Stimulated activated effector memory CD8-positive, alpha-beta T cell treated with anti-CD3 and anti-CD28 coated beads, Interleukin-12 subunit alpha, Interleukin-12 subunit beta, amount 100 ng/mL, for 72 hours (primary cell): ENCODE measurements around the gene RNF144A.

Experiments used
- ATAC-seq: fragments of 150-1000 bp; cut with Tn5 transposase; 2 replicates; pipeline ENCODE4 v1.10.0; 2021
- DNase-seq, 2 donors: peaks; one replicate each; pipeline ENCODE4 v3.0.0; 2021 to 2022; ENCODE audit warnings: low spot score in 2 of 2
- H3K27ac Mint-ChIP-seq: one replicate; pipeline ENCODE4 v1.8.0; 2022; ENCODE audit warnings: mild to moderate bottlenecking, mixed read lengths
- H3K36me3 Mint-ChIP-seq: one replicate; pipeline ENCODE4 v1.8.0; 2022; ENCODE audit warnings: mild to moderate bottlenecking, mixed read lengths
- H3K4me1 Mint-ChIP-seq: one replicate; pipeline ENCODE4 v1.8.0; 2022; ENCODE audit warnings: mixed read lengths
- H3K4me3 Mint-ChIP-seq: one replicate; pipeline ENCODE4 v1.8.0; 2022; ENCODE audit warnings: mild to moderate bottlenecking, mixed read lengths
- H3K9me3 Mint-ChIP-seq: one replicate; pipeline ENCODE4 v1.8.0; 2022; ENCODE audit warnings: mixed read lengths

The RNF144A gene

GRCh38 chr2:6960659-6961058 lies 43.4 kb downstream of the RNF144A start:
- no peak for ATAC-seq
- no peak for DNase-seq
- no peak overlapping the region for H3K27ac Mint-ChIP-seq

DNA sequence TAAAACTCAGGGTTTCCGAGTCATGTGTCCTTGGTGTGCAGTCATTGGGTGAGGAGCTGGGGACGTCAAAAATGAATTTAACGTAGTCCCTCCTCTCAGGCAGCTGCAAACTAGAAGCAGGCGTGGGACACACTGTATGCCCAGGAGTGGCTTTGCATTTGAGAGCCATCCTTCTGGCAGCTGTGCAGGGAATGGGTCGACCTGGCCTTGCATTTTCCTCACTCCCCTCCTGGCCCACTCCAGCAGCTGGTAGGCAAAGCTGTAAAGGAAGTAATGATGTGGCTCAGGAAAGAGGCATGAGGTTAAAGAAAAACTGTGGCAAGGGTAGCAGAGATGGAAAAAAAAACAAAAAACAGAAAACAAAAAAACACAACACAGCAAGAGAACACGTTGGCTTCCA lies 46.5 kb downstream of the RNF144A start:
- no peak overlapping the region for H3K27ac Mint-ChIP-seq
- H3K9me3 Mint-ChIP-seq = no peaks in the 10 kb centered on the region
- no peaks in the 10 kb centered on the region for H3K36me3 Mint-ChIP-seq
- H3K4me3 Mint-ChIP-seq = no peak overlapping the region
- ATAC-seq = no peak
- DNase-seq = peak in 1 of 2 donors; percentile 36
- H3K4me1 Mint-ChIP-seq = peaks cover 38% of the 10 kb centered on the region

More at GRCh38 chr2:6960659-6961058, 43.4 kb downstream of the RNF144A start:
- H3K9me3 Mint-ChIP-seq = no peaks in the 10 kb centered on the region
- H3K36me3 Mint-ChIP-seq = no peaks in the 10 kb centered on the region
- H3K4me3 Mint-ChIP-seq = no peak overlapping the region
- peaks cover 38% of the 10 kb centered on the region for H3K4me1 Mint-ChIP-seq

DNA sequence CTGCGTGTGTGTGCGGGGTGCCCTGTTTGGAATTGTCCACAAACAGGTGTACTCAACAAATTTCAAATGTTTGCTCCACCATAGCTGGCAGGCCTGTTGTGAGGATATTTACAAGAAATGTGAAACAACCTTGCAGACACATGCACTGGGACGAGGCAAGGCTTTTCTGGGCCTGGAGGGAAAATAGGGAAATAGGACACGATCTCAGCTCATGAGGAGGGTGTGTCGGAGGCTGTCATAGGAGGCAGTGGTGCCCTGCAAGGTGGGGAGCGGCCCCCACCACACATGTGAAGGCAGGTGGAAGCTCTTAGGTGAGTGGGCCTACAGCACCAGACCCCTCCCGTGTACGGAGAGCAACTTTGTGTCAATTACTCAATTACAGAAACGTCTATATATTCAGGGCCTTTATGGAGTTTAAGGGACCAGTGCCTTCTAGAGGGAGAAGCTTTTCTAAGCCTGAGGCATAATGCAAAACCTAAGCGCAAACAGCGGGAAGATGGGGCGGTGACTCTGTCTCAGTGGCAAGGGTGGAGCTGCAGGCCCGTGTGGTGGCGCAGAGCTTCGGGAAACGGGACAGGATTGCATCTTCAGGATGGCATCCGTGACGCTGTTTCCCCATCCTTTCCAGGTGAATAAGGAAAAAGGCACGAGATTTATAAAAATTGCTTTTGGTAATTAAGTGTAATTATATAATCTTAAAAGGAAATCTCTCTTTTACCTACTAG lies 48.0 kb downstream of the RNF144A start:
- DNase-seq = no peak

GRCh38 chr2:6966446-6966940 lies 49.3 kb downstream of the RNF144A start:
- DNase-seq (no peak), ATAC-seq (no peak)
- Mint-ChIP-seq H3K27ac (no peak overlapping the region), H3K36me3 (peaks cover 7% of the 10 kb centered on the region), H3K9me3 (no peaks in the 10 kb centered on the region), H3K4me3 (no peak overlapping the region), H3K4me1 (peaks cover 31% of the 10 kb centered on the region)

More for the DNA sequence above, 48.0 kb downstream of the RNF144A start:
- no peak overlapping the region for H3K27ac Mint-ChIP-seq
- peaks cover 29% of the 10 kb centered on the region for H3K4me1 Mint-ChIP-seq
- no peaks in the 10 kb centered on the region for H3K36me3 Mint-ChIP-seq
- ATAC-seq = no peak
- H3K9me3 Mint-ChIP-seq = no peaks in the 10 kb centered on the region
- H3K4me3 Mint-ChIP-seq = no peak overlapping the region

DNA sequence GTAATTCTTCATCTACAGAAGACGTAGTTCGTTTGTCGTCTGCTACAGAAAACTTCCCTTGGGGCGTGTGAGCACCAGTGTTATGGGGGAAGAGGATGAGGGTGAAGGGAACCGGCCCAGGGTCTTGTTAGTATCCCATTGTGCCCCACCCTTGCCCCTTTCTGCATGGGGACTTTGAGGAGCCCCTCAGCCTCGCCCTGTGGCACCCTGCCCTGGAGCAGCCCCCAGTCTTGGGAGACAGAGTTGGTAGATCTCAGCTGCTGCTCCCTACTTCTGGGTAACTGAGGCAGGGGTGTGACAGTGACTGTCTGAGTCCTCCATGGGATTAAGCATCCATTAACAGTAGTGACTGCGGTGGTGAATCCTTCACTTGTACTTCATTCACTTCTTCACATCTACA lies 50.1 kb downstream of the RNF144A start:
- no peaks in the 10 kb centered on the region for H3K9me3 Mint-ChIP-seq

GRCh38 chr2:6968319-6969100 lies 51.3 kb downstream of the RNF144A start:
- ATAC-seq (no peak), DNase-seq (no peak)
- Mint-ChIP-seq H3K4me3 (no peak overlapping the region), H3K36me3 (peaks cover 17% of the 10 kb centered on the region), H3K9me3 (no peaks in the 10 kb centered on the region), H3K4me1 (peaks cover 28% of the 10 kb centered on the region), H3K27ac (no peak overlapping the region)

More for the DNA sequence above, 50.1 kb downstream of the RNF144A start:
- ATAC-seq (no peak), DNase-seq (no peak)
- H3K4me3 Mint-ChIP-seq = no peak overlapping the region
- peaks cover 31% of the 10 kb centered on the region for H3K4me1 Mint-ChIP-seq
- peaks cover 13% of the 10 kb centered on the region for H3K36me3 Mint-ChIP-seq
- H3K27ac Mint-ChIP-seq = no peak overlapping the region

DNA sequence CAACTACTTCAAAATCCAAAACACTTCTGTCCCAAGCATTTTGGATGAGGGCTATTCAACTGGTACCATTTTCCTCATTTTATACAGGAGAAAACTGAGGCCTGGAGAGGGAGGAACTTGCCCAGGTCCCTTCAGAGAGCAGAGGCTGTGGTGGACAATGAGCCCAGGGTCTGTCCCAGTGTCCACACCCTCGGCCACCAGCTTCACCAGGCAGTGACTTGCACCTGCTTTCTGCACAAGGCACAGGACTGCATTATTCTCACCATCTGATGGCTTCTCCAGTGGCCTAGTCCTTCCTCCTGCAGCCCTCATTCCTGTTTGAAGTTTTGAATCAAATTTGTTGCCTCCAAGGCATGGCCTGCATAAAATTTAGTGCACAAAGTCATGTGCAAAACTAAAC lies 53.3 kb downstream of the RNF144A start:
- H3K4me1 Mint-ChIP-seq = peaks cover 17% of the 10 kb centered on the region
- peaks cover 17% of the 10 kb centered on the region for H3K36me3 Mint-ChIP-seq

GRCh38 chr2:6970976-6971480 lies 53.8 kb downstream of the RNF144A start:
- no peak overlapping the region for H3K27ac Mint-ChIP-seq
- peaks cover 17% of the 10 kb centered on the region for H3K36me3 Mint-ChIP-seq
- no peak for DNase-seq

More for the DNA sequence above, 53.3 kb downstream of the RNF144A start:
- Mint-ChIP-seq H3K4me3 (no peak overlapping the region), H3K9me3 (no peaks in the 10 kb centered on the region), H3K27ac (no peak overlapping the region)
- ATAC-seq (no peak), DNase-seq (no peak)

GRCh38 chr2:6971502-6971901 lies 54.3 kb downstream of the RNF144A start:
- Mint-ChIP-seq H3K9me3 (no peaks in the 10 kb centered on the region), H3K36me3 (peaks cover 17% of the 10 kb centered on the region), H3K4me3 (no peak overlapping the region), H3K4me1 (peaks cover 17% of the 10 kb centered on the region), H3K27ac (no peak overlapping the region)
- ATAC-seq (no peak), DNase-seq (no peak)

More at GRCh38 chr2:6970976-6971480, 53.8 kb downstream of the RNF144A start:
- H3K4me3 Mint-ChIP-seq = no peak overlapping the region
- H3K4me1 Mint-ChIP-seq = peaks cover 17% of the 10 kb centered on the region
- no peak for ATAC-seq
- H3K9me3 Mint-ChIP-seq = no peaks in the 10 kb centered on the region

DNA sequence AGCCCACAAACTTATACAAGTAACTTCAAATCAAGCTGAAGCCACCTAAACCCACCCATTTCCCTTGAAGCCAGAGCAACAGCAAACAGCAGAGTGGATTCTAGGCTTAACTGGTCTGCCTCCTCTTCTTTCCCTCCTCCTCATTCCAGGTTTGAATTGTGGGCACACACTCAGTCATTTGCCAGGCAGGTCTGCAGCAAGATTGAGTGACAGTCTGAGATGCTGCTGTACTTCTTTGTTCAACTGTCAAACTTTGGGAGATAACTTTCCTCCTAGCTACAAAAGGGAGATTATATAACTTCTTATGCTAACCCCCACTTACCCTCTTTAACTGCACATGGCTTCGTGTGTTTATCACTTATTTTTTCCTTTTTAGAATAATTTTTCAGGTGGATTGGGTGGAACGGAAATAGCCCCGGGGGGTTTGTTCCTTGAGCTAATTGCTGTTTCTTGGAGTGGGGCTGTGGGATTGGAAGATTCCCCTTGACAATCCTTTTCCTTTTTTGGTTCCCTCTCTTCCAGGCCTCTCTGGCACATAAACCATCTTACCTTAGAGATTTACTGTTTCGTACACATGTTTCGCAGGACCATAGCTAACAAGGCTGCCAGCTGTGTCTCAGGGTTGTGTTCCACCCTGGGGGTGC lies 55.0 kb downstream of the RNF144A start:
- Mint-ChIP-seq H3K27ac (no peak overlapping the region), H3K36me3 (peaks cover 17% of the 10 kb centered on the region), H3K4me3 (no peak overlapping the region), H3K4me1 (peaks cover 17% of the 10 kb centered on the region), H3K9me3 (no peaks in the 10 kb centered on the region)
- ATAC-seq = no peak
- DNase-seq = no peak

DNA sequence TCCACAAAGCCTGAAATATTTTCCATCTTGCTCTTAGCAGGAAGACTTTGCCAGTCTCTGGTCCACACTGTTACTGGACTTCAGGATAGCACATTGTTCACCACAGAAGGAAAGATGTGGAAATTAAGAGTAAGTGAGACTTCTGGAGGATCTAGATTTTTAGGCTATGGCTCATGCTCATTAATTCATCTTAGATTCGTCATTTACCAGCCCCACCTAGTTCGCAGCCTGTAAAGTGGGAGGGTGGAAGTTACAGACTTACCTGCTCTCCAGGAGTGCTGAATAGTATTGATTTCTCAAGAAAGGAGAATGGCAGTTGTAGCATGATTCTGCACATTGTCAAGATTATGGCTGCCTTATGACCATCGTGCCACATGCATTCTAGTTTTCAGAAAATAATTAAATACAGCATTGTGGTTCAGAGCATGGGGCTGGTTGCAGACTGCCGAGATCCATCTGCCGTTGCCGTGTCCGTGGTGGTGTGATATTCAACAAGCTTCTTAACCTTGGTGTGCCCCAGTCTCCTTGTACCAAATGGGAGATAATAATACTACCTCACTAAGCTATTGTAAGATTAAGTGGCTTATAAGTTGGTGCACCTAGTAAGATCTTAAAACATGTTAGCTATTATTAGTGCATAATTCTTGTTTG lies 56.8 kb downstream of the RNF144A start:
- Mint-ChIP-seq H3K4me1 (peaks cover 14% of the 10 kb centered on the region), H3K9me3 (no peaks in the 10 kb centered on the region), H3K36me3 (peaks cover 17% of the 10 kb centered on the region), H3K27ac (no peak overlapping the region), H3K4me3 (no peak overlapping the region)
- DNase-seq = no peak
- no peak for ATAC-seq

- no peak for DNase-seq
- H3K9me3 Mint-ChIP-seq = no peaks in the 10 kb centered on the region
- peaks cover 15% of the 10 kb centered on the region for H3K36me3 Mint-ChIP-seq
- H3K4me1 Mint-ChIP-seq = peaks cover 18% of the 10 kb centered on the region
- H3K4me3 Mint-ChIP-seq = no peak overlapping the region
- H3K27ac Mint-ChIP-seq = no peak overlapping the region
- no peak for ATAC-seq
These were observed 58.8 kb downstream of the RNF144A start for GRCh38 chr2:6975988-6976387.

DNA sequence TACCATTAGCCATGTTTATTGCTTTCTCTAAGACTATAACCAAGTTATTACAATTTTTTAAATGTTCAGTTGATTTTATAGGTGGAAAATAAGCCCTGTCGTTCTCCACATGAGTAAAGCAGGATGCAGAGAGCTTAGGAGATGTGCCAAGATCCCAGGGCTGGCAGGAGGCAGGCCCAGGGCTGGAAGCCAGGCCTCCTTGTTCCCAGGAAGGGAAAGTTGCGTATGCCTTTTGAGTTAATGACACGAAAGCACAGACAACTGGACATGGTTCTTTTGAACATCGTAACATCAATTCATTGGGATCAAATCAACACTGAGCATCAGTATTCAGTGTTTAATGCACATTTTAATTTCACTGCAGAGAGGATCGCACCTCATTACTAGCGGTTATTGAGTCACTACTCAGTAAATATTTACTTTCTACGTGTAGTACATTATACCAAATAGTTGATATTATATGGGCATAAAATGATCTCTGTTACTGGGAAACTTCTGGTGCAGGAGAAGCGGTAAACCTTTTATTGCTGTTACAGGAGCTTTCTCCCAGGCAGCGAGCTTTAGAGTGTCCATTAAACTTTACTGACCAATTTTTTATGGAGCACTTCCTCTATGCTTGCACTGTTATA lies 60.0 kb downstream of the RNF144A start:
- DNase-seq = no peak
- H3K9me3 Mint-ChIP-seq = no peaks in the 10 kb centered on the region
- H3K27ac Mint-ChIP-seq = no peak overlapping the region

DNA sequence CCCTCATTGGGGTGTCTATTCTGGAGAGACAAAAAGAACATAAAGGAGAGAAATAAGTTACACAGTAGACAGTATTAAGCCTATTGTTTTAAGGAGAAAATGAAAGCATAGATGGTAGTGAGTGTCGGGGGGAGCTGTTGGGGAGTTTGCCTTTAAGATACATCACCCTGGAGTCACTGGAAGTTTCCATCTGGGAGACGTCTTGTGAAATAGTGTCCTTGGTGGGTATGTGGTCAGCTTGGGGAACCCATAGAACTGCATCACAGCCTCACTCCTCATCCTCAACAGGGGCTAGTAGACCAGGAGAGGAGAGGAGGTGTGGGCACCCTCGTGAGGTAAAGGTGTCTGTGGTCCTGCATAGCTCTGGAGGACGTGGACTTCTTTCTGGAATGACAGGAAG lies 60.6 kb downstream of the RNF144A start:
- H3K4me1 Mint-ChIP-seq = peaks cover 13% of the 10 kb centered on the region
- no peaks in the 10 kb centered on the region for H3K36me3 Mint-ChIP-seq
- no peaks in the 10 kb centered on the region for H3K9me3 Mint-ChIP-seq
- ATAC-seq (no peak), DNase-seq (no peak)
- no peak overlapping the region for H3K4me3 Mint-ChIP-seq
- H3K27ac Mint-ChIP-seq = no peak overlapping the region

More for the DNA sequence above, 60.0 kb downstream of the RNF144A start:
- peaks cover 4% of the 10 kb centered on the region for H3K36me3 Mint-ChIP-seq
- H3K4me1 Mint-ChIP-seq = peaks cover 13% of the 10 kb centered on the region
- no peak for ATAC-seq
- H3K4me3 Mint-ChIP-seq = no peak overlapping the region
